NCI-H1048 (cell line): ENCODE results near the gene KRTAP20-4.

Source experiments
- DNase-seq: peaks from one replicate; lab custom pipeline; 2025; lab: John Stamatoyannopoulos, UW

Gene KRTAP20-4

DNA sequence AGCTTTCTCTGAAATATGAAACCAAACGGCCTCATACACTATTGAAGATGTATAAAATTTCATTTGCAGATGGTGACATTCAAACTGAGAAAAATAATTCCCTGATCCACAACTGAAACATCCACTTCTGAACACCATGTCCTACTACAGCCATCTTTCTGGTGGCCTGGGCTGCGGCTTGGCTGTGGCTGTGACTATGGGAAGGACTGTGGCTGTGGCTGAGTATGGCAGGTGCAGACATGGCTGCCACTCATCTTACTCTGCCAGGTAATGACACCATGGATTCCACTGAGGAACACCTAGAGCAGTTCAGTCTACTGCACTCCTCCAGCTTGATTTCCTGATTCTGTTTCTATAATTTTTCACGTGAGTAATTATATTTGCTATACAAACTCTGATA, at the start of gene KRTAP20-4:
KRTAP20-4 (plus strand) TSS at position 106 of the 400 bp plus-strand sequence.
- DNase-seq = no peak

DNA sequence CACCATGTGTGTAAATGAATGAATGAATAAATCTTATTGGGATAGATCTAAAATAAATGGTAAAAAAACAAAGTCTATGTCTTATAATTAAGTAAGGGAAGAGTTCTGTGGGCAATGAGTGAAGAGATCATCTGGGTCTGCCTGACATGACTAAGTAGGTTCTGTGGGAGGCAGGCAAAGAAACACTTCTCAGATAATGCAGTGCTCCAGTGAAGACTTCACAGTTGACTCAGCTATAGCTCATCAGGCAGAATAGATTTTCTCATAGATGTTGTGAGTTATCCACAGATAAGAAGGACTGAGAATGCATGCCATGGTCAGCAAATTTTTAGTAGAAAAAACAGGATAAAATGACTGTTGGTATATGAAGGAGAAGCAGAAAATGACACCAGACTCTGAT, 42.7 kb upstream of the KRTAP20-4 start:
- DNase-seq = no peak

DNA sequence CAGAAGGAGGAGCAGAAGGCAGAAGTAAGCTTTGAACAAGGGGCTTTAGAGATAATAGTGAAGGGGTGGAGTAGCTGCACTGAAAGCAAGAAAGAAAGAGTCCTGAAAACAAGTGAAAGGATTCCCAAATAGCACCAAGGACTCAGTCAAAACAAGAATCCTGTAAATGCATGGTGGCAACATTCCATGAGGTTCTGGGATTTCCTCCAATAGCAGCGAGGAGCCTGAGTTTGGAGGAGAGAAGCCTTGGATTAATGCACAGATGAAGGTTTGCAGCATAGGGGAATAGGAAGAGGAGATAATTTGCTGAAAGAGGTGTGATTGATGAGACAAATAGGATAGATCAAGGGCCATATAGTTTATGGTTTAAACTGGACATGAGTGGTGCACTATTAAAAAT, 41.1 kb upstream of the KRTAP20-4 start:
- DNase-seq = no peak

DNA sequence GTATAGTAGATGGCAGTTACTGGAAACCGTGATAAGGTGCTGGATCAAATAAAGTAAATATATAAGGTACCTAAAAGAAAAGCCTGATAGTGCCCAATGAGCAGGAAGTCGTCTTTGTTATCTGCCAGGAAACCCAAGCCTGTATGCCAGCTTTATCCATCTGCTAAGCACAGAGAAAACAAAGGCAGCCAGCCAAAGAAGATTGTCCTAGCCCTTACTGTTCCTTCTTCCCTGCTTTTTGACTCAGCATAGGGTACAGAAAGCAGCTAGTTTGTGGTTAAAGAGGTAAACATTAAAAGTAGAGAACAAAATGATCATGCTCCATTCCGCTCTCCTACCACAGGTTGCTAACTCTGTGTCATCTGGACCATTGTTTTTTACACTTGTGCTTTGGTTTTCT, 40.3 kb upstream of the KRTAP20-4 start:
- no peak for DNase-seq

DNA sequence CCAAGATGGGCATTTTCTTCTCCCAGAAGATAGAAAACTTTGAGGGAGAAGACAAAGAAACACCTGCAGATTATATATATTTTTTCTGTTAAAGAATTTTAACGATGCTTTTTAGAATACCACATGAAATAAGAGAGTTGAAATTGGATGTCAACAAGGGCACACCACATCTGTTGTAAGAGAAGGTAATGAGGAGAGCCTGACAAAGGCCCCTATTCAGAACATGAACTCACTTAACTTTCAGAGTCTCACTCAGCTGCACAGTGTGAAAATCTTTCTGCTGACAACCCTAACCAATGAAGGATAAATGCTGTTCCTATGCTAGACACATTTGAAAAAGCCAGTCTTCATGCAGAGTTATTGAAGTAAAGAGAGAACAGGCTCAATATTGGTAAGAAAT, 37.6 kb upstream of the KRTAP20-4 start:
- no peak for DNase-seq

DNA sequence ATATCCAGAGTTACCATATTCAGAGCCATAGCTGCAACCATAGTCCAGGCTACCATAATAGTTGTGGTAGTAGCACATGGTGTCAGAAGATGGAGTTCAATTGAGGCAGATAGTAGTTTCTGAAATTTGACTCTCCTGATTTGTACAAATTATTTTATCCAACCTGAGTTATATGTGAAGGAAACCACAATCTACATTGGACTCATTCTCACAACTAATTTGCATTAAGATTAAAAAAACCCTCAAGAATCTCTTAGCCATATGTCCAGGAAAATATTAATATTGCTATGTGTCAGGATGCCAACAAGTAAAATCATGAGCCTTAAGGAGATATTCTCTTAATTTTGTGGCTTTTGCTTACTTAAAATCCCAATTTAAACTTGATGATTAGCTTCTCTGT, 30.1 kb upstream of the KRTAP20-4 start, which contains the start of gene KRTAP22-2:
KRTAP22-2 (minus strand) TSS at position 101 of the 400 bp plus-strand sequence.
- DNase-seq = no peak

DNA sequence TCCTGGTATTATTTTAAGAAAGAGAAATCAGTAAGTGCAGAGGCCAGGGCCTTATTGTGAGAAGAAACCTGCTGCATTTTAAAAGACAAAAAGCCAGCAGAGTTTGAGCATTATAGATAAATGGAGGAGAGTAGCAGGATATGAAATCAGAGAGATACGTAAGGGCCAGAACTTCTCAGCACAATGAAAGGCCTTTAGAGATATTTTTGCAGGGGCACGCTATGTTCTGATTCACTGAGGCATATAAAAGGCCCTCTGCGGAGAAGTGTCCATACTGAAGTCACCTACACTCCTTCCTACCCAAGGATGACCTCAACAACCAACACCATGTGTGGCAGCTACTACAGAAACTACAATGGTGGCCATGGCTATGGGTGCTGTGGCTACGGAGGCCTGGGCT, 28.3 kb upstream of the KRTAP20-4 start, which contains the start of gene KRTAP6-3:
KRTAP6-3 (plus strand) TSS at position 301 of the 400 bp plus-strand sequence; CDS start at position 307, 6 bp downstream.
- DNase-seq = no peak

DNA sequence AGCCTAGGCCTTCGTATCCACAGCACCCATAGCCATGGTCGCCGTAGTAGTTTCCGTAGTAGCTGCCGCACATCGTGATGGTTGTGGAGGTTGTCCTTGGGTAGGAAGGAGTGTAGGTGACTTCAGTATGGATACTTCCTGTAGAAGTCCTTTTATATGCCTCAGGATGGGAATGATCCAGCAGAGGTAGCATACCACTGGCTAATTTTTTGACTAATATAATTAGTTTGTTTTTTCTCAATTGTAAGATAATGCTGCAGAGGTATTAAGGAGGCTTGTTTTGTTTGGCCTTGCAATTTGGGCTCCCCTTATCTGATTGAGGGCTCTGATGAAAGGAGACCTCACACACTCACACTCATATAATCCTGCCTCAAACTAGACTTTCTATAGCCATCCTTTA, 21.6 kb upstream of the KRTAP20-4 start, which contains the start of gene KRTAP6-2:
KRTAP6-2 (minus strand) TSS at position 101 of the 400 bp plus-strand sequence; CDS start at position 73, 28 bp downstream.
- no peak for DNase-seq

DNA sequence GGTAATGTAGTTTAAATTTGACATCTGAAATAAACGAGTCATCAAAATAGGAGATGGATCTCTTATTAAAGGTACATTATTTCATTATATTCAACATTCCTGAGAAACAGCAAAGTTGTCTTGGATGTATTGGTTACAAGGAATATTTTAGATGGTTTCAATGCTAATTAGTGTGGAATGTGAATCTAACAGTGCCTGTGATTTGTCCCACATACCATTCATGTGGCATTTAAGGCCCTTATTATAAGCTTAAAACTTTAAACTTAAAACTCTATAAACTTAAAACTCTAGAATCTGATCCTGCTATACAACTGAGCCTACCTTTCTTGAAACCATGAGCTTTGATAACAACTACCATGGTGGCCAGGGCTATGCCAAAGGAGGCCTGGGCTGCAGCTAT, 19.6 kb upstream of the KRTAP20-4 start, which contains the start of gene KRTAP22-1:
KRTAP22-1 (plus strand) TSS at position 301 of the 400 bp plus-strand sequence.
- DNase-seq = no peak

DNA sequence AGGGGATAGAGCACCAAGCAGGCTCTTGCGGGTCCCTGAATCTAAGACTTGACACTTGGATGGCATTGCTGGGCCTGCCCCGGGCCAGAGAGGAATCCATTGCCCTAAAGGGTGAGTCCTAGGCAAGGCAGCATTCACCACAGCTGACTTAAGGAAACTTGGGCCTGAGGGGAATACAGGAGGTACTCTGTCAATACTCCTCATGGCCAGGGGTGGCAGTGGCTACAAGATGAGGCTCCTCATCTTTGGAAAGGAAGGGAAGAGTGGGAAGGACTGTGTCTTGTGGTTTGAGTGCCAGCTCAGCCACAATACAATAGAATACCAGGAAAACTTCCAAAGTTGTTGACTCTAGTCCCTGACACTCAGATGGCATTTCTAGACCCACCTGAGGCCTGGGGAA, 14.5 kb upstream of the KRTAP20-4 start:
- no peak for DNase-seq

DNA sequence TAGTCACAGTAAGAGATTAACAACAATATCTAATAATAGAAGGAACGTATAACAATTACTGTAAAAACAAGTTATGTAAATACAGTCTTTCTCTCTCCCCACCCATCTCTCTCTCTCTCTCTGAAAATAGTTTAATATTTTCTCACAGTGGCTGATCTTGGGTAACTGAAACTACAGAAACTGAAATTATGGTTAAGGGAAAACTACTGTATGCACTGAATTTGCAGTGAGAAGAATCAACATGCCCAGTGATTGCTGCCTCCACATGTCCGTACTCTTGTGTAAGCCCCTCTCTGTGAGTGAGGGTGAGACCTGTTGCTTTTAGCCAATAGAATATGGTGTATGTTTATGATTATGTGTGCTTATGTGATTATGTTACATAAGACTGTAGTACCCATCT, 8.3 kb upstream of the KRTAP20-4 start:
- DNase-seq = no peak

DNA sequence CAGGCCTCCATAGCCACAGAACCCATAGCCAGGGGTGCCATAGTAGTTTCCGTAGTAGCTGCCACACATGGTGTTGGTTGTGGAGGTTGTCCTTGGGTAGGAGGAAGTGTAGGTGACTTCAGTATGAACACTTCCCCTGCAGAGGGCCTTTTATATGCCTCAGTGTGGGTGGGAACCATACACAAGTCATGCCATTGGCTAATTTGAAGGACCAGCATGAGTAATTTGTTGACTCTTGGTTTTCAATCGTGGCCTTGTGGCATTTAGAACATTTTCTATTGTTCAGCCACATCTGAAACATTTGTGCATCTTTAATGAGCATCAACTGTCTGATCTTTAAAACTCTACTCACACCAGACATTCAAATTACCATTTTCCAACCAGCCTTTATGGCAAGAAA, 6.6 kb upstream of the KRTAP20-4 start, which contains the start of gene KRTAP6-1:
KRTAP6-1 (minus strand) TSS at position 95 of the 400 bp plus-strand sequence; CDS start at position 69, 26 bp downstream.
- no peak for DNase-seq

DNA sequence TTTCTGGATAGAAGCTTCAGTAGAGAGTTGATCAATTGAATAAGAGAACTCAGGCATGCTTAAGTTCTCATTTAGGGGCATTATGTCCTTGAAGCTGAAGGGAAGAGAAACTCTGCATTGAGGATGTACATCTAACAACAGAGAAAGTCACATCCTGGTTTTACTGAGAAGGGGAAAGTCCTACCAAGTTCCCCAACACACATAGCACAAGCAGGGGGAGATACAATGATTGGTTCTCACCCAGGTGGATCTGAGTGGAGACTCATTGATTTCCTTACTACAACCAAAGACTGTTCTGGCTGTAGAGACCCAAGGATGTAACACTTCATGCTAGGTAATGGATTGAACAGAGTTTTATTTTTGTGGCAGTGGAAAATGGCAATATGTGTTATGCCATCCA, 5.2 kb upstream of the KRTAP20-4 start:
- DNase-seq = no peak

DNA sequence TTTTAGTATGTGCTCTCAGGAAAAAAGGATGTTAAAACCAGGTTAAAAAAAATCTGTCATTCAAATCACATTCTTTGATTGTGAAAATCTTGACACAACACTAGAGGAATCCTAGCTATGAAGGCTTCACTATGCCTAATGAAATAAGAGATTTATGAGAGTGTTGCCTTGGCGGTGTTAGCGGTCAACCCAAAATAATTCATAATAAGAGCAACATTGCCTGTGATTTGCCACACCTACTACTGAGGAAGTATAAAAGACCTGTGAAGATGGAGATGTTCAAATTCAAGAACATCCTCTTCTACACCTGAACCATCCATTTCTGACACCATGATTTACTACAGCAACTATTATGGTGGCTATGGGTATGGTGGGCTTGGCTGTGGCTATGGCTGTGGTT, 4.3 kb upstream of the KRTAP20-4 start, which contains the start of gene KRTAP20-1:
KRTAP20-1 (plus strand) TSS at position 301 of the 400 bp plus-strand sequence; CDS start at position 331, 30 bp downstream.
- no peak for DNase-seq

DNA sequence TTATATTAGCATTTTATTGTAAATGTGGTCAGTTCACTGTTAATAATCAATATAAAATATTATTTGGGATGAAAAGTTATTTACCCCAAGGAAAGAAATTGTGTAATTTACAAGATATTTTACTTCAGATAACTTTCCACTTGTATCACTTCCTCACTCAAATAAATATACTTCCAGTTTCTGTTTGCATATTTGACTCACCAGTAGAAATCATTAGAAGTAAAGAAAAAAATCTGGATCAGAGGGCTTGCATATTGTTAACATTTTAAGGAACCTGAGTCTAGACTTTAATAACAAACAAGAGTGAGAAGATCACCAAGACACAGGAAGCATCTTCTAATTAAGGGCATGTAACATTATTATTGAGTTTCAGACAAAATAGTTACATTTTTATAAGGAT, 347 bp upstream of the KRTAP20-4 start:
- DNase-seq = no peak

DNA sequence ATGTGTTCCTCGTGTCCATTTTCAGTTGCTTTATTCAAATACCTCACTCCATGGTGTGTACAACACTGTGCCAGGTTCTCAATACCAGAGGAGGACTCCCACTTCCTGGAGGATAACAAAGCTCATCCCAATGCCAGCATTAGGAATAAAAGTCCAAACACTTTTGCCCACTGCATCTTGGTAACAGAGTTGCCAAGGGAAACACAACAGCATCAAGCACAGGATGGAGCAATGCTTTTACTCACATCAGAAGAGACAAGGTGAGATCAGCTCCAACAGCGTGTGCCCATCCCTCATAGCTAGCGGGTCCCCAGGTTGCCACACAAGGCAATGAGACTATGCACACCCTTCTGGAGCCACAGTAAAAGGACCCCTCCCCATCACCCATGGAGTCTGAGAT, 2.9 kb downstream of the KRTAP20-4 start:
- DNase-seq = no peak

DNA sequence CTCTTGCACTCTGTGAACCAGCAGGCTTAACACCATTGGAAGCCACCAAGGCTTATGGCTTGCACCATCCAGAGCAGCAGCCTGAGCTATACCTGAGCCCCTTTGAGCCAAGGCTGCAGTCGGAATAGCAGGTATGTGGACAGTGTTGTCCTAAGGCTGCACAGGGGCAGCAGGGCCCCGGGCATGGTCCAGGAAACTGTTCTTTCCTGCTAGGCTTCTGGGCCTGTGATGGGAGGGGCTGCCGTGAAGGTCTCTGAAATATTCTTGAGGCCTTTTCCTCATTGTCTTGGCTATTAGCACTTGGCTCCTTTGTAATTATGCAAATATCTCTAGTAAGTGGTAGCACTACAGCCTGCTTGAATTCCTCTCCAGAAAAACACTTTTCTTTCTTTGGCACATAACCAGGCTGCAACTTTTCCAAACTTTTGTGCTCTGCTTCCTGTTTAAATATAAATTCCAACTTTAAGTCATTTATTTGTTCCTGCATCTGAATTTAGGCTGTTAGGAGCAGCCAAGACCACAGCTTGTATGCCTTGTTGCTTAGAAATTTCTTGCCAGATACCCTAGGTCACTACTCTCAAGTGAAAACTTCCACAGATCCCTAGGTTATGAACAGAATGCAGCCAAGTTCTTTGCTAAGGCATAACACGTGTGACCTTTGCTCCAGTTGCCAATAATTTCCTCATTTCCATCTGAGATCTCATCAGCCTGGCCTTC, 5.2 kb downstream of the KRTAP20-4 start:
- DNase-seq = no peak

DNA sequence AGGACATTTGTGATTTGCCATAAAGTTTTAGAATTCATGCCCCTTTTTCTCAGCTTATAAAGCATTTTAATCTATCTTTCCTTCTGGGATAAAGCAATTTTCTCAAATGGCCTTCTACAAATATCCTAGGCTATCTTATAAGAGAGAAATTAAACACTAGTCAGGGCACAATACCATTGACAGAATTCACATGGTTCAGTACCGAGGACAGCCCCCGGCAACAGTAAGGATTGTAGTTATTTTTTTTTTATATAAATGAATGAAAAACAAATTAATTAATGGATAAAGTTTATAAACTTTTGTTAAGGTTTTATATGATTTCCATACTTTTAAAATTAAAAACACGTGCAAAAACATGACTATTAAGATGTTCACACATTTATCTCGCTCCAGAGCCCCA, 7.7 kb downstream of the KRTAP20-4 start:
- no peak for DNase-seq

DNA sequence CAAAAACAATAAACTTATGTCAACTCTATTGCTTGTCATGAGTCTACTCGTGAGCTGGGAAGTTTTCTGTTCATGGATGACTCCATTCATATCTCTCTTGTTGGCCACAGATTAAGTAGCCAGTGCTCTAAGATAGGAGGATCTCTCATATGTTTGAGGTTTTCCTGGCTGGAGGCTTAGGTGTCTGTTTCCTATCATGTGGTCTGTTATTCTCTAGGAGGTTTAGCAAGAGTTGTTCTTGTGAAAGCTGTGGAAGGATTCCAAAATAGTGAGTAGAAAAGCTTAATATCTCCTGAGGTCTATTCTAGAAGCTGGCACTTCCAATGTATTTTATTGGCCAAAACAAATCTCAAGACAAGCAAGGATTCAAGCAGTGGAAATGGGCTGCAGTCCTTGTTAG, 8.8 kb downstream of the KRTAP20-4 start:
- DNase-seq = no peak

DNA sequence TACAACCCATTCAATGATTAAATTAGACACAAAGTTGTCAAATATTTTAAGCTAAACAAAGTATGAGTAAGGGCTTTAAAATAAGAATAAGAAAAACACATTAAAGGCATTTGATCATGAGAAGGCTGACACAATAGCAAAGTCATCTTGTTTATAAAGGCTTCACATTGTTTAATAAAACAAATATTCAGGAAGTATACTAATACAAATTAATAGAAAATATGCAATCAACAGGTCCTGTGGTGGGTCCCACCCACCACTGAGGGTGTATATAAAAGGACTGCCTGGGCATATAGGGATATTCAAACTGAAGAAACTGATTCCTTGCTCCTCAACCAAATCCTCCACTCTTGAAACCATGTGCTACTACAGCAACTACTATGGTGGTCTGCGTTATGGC, 14.5 kb downstream of the KRTAP20-4 start, which contains the start of gene KRTAP20-2:
KRTAP20-2 (plus strand) TSS at position 301 of the 400 bp plus-strand sequence; CDS start at position 359, 58 bp downstream.
- DNase-seq = no peak

DNA sequence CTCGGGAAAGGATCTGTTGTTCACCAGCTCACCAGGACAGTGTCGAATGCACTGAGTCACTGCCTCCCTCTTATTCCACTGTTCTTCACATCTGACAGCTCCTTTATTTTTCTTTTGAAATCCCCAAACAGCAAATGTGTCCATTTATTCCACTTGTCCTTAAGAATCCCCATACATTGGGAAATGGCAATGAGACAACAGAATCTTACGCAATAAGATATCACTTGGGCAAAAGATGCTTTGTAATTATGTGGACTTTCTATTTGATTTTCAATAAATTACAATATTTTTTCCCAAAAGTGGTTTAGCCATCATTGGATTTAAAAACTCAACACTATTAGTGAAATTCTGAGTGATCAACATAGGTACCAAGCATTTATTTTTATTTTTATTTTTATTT, 18.3 kb downstream of the KRTAP20-4 start:
- DNase-seq = no peak

DNA sequence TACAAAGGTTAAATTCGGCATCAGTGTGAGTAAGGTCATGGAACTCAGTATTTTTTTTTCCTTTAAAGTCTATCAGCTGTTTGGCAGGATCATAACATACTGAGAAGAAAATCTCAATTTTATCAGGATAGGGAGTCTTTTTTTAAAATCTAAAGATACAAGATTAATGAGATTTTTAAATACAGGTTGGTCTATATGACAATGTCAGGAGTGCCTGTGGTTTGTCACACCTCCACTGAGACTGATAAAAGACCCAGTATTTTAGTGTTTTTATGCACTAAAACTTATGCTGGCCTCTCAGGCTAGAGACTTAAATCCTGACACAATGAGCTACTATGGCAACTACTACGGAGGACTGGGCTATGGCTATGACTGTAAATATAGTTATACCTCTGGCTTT, 22.1 kb downstream of the KRTAP20-4 start, which contains the start of gene KRTAP20-3:
KRTAP20-3 (plus strand) TSS at position 301 of the 400 bp plus-strand sequence.
- no peak for DNase-seq

DNA sequence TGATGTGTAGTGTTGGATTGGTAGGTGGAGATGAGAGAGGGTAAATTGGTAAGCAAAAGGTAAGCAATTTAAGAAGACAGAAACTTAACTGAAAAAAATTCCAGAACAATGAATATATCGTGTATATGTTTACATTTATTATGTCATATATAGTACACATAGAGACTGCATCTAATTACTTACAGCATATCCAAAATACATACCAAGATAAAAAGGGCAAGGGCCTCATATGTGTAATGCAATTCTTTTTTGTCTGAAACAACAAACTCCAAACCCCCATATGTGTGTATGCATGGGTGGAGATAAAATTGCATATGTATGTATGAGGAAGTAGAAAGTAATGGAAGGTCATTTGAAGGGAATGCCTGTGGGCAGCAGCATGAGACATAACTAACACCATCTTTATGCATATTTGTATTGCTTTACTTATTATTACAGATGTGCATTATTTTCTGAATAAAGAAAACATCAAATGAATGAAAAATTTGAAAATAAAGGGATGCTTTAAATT, 26.5 kb downstream of the KRTAP20-4 start:
- DNase-seq = no peak
